GM23338 (cell line): ENCODE data around the gene WASF2. TPM values are rescaled to one million over a fixed set of nuclear protein-coding genes. Genes with fewer than 3 reads are reported as not detected.

Experiments
- ATAC-seq: fragments of 200-7000 bp; cut with Tn5 transposase; 3 replicates; pipeline ENCODE4 v1.9.1; 2020
- DNase-seq: peaks from one replicate; pipeline ENCODE4 v3.0.0-alpha.2; 2015; ENCODE audit warnings: low spot score
- H2AFZ ChIP-seq: fragments of 200-600 bp; sonication (generic); 2 replicates; pipeline ENCODE4 v1.8.0; 2016; ENCODE audit warnings: antibody characterized with exemption, mild to moderate bottlenecking, moderate library complexity
- H3F3A ChIP-seq: fragments of 200-600 bp; sonication (generic); replicated peaks from 2 replicates; pipeline ENCODE4 v1.8.0; 2017; ENCODE audit warnings: antibody characterized with exemption, mixed run types, low read depth
- H3K27ac ChIP-seq: fragments of 200-600 bp; sonication (generic); 2 replicates; pipeline ENCODE4 v1.6.1; 2016; ENCODE audit warnings: low read depth
- H3K27me3 ChIP-seq: fragments of 200-600 bp; sonication (generic); 2 replicates; pipeline ENCODE4 v1.8.0; 2016; ENCODE audit warnings: mild to moderate bottlenecking, mixed run types, moderate library complexity; ENCODE audit not compliant: insufficient read depth
- H3K36me3 ChIP-seq: fragments of 200-600 bp; sonication (generic); 2 replicates; pipeline ENCODE4 v1.8.0; 2016; ENCODE audit warnings: mild to moderate bottlenecking; ENCODE audit not compliant: insufficient read depth
- H3K4me1 ChIP-seq: fragments of 200-600 bp; sonication (generic); 2 replicates; pipeline ENCODE4 v1.8.0; 2016; ENCODE audit warnings: mild to moderate bottlenecking, moderate library complexity; ENCODE audit not compliant: insufficient read depth
- H3K4me2 ChIP-seq: fragments of 200-600 bp; sonication (generic); 2 replicates; pipeline ENCODE4 v1.7.1; 2017; ENCODE audit warnings: mixed run types
- H3K4me3 ChIP-seq: fragments of 200-600 bp; sonication (generic); 2 replicates; pipeline ENCODE4 v1.6.1; 2016; ENCODE audit warnings: mixed run types
- H3K79me2 ChIP-seq: fragments of 200-600 bp; sonication (generic); replicated peaks from 2 replicates; pipeline ENCODE4 v1.8.0; 2017; ENCODE audit warnings: mild to moderate bottlenecking; ENCODE audit not compliant: insufficient read depth
- H3K9me2 ChIP-seq: fragments of 200-600 bp; sonication (generic); 2 replicates; pipeline ENCODE4 v1.8.0; 2017; ENCODE audit not compliant: insufficient read depth
- H4K20me1 ChIP-seq: fragments of 200-600 bp; sonication (generic); replicated peaks from 2 replicates; pipeline ENCODE4 v1.8.0; 2017; ENCODE audit warnings: mild to moderate bottlenecking; ENCODE audit not compliant: insufficient read depth
- H3K27ac Mint-ChIP-seq: 2 replicates; pipeline ENCODE4 v1.8.0; 2020; ENCODE audit warnings: inconsistent platforms, mild to moderate bottlenecking, moderate library complexity, mixed read lengths
- H3K27me3 Mint-ChIP-seq: 3 replicates; pipeline ENCODE4 v1.8.0; 2022; ENCODE audit warnings: low read depth, mild to moderate bottlenecking, moderate library complexity, mixed read lengths, inconsistent platforms; ENCODE audit not compliant: insufficient read depth, poor library complexity
- H3K36me3 Mint-ChIP-seq: 3 replicates; pipeline ENCODE4 v1.8.0; 2021; ENCODE audit warnings: low read depth, mild to moderate bottlenecking, inconsistent platforms, moderate library complexity, mixed read lengths
- H3K4me1 Mint-ChIP-seq: 3 replicates; pipeline ENCODE4 v1.8.0; 2020; ENCODE audit warnings: mild to moderate bottlenecking, inconsistent platforms, mixed read lengths
- H3K4me3 Mint-ChIP-seq: 3 replicates; pipeline ENCODE4 v1.8.0; 2021; ENCODE audit warnings: moderate library complexity, mild to moderate bottlenecking, inconsistent platforms, mixed read lengths
- H3K9me3 Mint-ChIP-seq: 3 replicates; pipeline ENCODE4 v1.8.0; 2020; ENCODE audit warnings: moderate library complexity, mild to moderate bottlenecking, inconsistent platforms, mixed read lengths
- EZH2 ChIP-seq: fragments of 200-600 bp; sonication (generic); IDR thresholded peaks from one replicate; pipeline ENCODE4 v1.8.0; 2017; ENCODE audit warnings: antibody characterized with exemption, mild to moderate bottlenecking, low read depth; ENCODE audit not compliant: unreplicated experiment
- EZH2phosphoT487 ChIP-seq: fragments of 200-600 bp; sonication (generic); IDR thresholded peaks from one replicate; pipeline ENCODE4 v1.8.1; 2018; ENCODE audit warnings: antibody characterized with exemption; ENCODE audit not compliant: unreplicated experiment
- ZNF114 ChIP-seq: fragments of 250-450 bp; sonication (Bioruptor Pico); IDR thresholded peaks from 2 replicates; pipeline ENCODE4 v1.5.0; 2020; ENCODE audit warnings: mild to moderate bottlenecking, moderate library complexity
- ZNF462 ChIP-seq: fragments of 250-450 bp; sonication (Bioruptor Pico); IDR thresholded peaks from 2 replicates; pipeline ENCODE4 v1.5.0; 2020; ENCODE audit warnings: mild to moderate bottlenecking, moderate library complexity
- polyA plus RNA-seq: library from polyadenylated mRNA; unstranded; fragments of >200 nt; fragmentation: Nextera tagmentation; extraction: Ambion mirVana; gene quantifications from 2 replicates; pipeline ENCODE4 v1.2.1, GENCODE V29; 2016
- total RNA-seq: library from RNA; depleted of rRNA; stranded (reverse); fragments of >200 nt; shearing (Covaris generic); gene quantifications from 2 replicates; pipeline ENCODE4 v1.2.3, GENCODE V29; 2014
- TF ChIP-seq, protein P1 (sequence below): IDR thresholded peaks from 2 replicates; pipeline ENCODE4 v1.6.1; 2016; ENCODE audit warnings: antibody characterized with exemption
- TF ChIP-seq, protein P2 (sequence below), 2 experiments: fragments of 200-600 bp in 1 of 2; sonication (generic) in 1 of 2; conservative IDR thresholded peaks; 2 replicates each; pipeline versions ENCODE4 v1.5.1 to v1.6.1; 2016 to 2017; ENCODE audit warnings: antibody characterized with exemption in 2 of 2, low read depth in 2 of 2, mild to moderate bottlenecking in 2 of 2, moderate library complexity in 1 of 2

WASF2 gene
- total and polyA plus RNA-seq, 2 experiments from 2014 or later: 40.9 to 95.6 TPM

GRCh38 chr1:27523337-27524020 is 33.5 kb upstream of the WASF2 start (continued):
- TF ChIP-seq ZNF114 (CRISPR knock-in tag) (no peak), EZH2 (no peak)
- TF ChIP-seq, protein P1, sequence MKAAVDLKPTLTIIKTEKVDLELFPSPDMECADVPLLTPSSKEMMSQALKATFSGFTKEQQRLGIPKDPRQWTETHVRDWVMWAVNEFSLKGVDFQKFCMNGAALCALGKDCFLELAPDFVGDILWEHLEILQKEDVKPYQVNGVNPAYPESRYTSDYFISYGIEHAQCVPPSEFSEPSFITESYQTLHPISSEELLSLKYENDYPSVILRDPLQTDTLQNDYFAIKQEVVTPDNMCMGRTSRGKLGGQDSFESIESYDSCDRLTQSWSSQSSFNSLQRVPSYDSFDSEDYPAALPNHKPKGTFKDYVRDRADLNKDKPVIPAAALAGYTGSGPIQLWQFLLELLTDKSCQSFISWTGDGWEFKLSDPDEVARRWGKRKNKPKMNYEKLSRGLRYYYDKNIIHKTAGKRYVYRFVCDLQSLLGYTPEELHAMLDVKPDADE: no peak
- TF ChIP-seq, protein P2, sequence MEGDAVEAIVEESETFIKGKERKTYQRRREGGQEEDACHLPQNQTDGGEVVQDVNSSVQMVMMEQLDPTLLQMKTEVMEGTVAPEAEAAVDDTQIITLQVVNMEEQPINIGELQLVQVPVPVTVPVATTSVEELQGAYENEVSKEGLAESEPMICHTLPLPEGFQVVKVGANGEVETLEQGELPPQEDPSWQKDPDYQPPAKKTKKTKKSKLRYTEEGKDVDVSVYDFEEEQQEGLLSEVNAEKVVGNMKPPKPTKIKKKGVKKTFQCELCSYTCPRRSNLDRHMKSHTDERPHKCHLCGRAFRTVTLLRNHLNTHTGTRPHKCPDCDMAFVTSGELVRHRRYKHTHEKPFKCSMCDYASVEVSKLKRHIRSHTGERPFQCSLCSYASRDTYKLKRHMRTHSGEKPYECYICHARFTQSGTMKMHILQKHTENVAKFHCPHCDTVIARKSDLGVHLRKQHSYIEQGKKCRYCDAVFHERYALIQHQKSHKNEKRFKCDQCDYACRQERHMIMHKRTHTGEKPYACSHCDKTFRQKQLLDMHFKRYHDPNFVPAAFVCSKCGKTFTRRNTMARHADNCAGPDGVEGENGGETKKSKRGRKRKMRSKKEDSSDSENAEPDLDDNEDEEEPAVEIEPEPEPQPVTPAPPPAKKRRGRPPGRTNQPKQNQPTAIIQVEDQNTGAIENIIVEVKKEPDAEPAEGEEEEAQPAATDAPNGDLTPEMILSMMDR (conservative IDR thresholded peaks at IDR 0.05; ENCODE audit: low read depth in 2 of 2): no peak

- no peaks in the 10 kb centered on the region for H4K20me1 ChIP-seq
- Mint-ChIP-seq H3K4me1 (peaks cover 75% of the 10 kb centered on the region), H3K27ac (peak overlapping the region; percentile 76), H3K36me3 (no peaks in the 10 kb centered on the region), H3K27me3 (peaks cover 22% of the 10 kb centered on the region), H3K9me3 (no peaks in the 10 kb centered on the region), H3K4me3 (no peak overlapping the region; the same call in 2 of the 3 replicates)
- H3K79me2 ChIP-seq: no peaks in the 10 kb centered on the region
- H3K36me3 ChIP-seq: no peaks in the 10 kb centered on the region
- 0 out of 2 replicates have a peak overlapping the region, but pooled peaks have one; percentile 10 for H3K4me3 ChIP-seq
- peaks cover 49% of the 10 kb centered on the region for H3K4me1 ChIP-seq
- peak; percentile 8 for ATAC-seq
- peaks cover 21% of the 10 kb centered on the region for H3F3A ChIP-seq
- H3K27me3 ChIP-seq: no peaks in the 10 kb centered on the region
- H3K27ac ChIP-seq: no peak overlapping the region
- DNase-seq: peak; percentile 74
- peak overlapping the region; percentile 63 for H3K4me2 ChIP-seq
- no peaks in the 10 kb centered on the region for H3K9me2 ChIP-seq
- TF ChIP-seq EZH2phosphoT487 (no peak), ZNF462 (CRISPR knock-in tag) (no peak)
- TF ChIP-seq, protein P2 (conservative IDR thresholded peaks at IDR 0.05; ENCODE audit: low read depth in 2 of 2): peak; percentile 45 to 73; a peak in 3 of 4 replicates
- H2AFZ ChIP-seq: peak overlapping the region; percentile 88
These were observed 32.7 kb upstream of the WASF2 start for GRCh38 chr1:27522432-27523336.
